Spleen (tissue), 11 donors: ENCODE measurements around the gene ZNF425. TPM values are rescaled to one million over a fixed set of nuclear protein-coding genes. Genes with fewer than 3 reads are reported as not detected.

Experiments used
- DNase-seq: peaks from one replicate; pipeline ENCODE4 v3.0.0-alpha.2; 2020
- H3K27ac ChIP-seq, 8 donors: fragments of 200-600 bp; sonication (generic) in 7 of 8; 1 replicate in 4 of 8; 2 replicates in 4 of 8; pipeline versions ENCODE4 v1.5.0 to v1.8.0; 2016 to 2021; ENCODE audit warnings: inconsistent platforms in 4 of 8, mild to moderate bottlenecking in 4 of 8, moderate library complexity in 1 of 8
- H3K27me3 ChIP-seq, 7 donors: fragments of 200-600 bp; sonication (generic) in 6 of 7; replicated peaks in 1 of 7; 1 replicate in 4 of 7; 2 replicates in 3 of 7; pipeline versions ENCODE4 v1.5.0 to v1.8.0; 2016 to 2021; ENCODE audit warnings: inconsistent platforms in 3 of 7, mild to moderate bottlenecking in 1 of 7
- H3K36me3 ChIP-seq, 6 donors: fragments of 200-600 bp; sonication (generic) in 5 of 6; 1 replicate in 4 of 6; 2 replicates in 2 of 6; pipeline versions ENCODE4 v1.5.0 to v1.8.0; 2016 to 2021; ENCODE audit warnings: inconsistent platforms in 2 of 6
- H3K4me1 ChIP-seq, 6 donors: fragments of 200-600 bp; sonication (generic) in 5 of 6; 1 replicate in 3 of 6; 2 replicates in 3 of 6; pipeline versions ENCODE4 v1.5.0 to v1.8.0; 2016 to 2021; ENCODE audit warnings: inconsistent platforms in 3 of 6
- H3K4me3 ChIP-seq, 8 donors: fragments of 200-600 bp; sonication (generic) in 7 of 8; 1 replicate in 4 of 8; 2 replicates in 4 of 8; pipeline versions ENCODE4 v1.5.0 to v1.8.0; 2016 to 2021; ENCODE audit warnings: inconsistent platforms in 4 of 8, mild to moderate bottlenecking in 4 of 8, moderate library complexity in 2 of 8
- H3K9me3 ChIP-seq, 8 donors: fragments of 200-600 bp; sonication (generic) in 7 of 8; 1 replicate in 4 of 8; 2 replicates in 4 of 8; pipeline versions ENCODE4 v1.5.0 to v1.8.0; 2016 to 2021; ENCODE audit warnings: inconsistent platforms in 4 of 8
- POLR2A ChIP-seq, 3 donors: fragments of 450-650 bp; IDR thresholded peaks; one replicate each; pipeline ENCODE4 v1.5.1; 2017; ENCODE audit warnings: antibody characterized with exemption in 3 of 3, mild to moderate bottlenecking in 1 of 3
- POLR2AphosphoS5 ChIP-seq, 3 donors: sonication (generic); formaldehyde crosslinking; IDR thresholded peaks; one replicate each; pipeline ENCODE4 v1.5.1; 2017; ENCODE audit warnings: antibody characterized with exemption in 3 of 3
- whole genome bisulfite sequencing, 5 donors: extraction: QIAGEN DNeasy Blood & Tissue Kit in 3 of 5; methylation state at CpG; one replicate each; pipeline versions ENCODE4 v1.1.5 to v1.1.7; 2013 to 2018; 5-methylcytosine and 5-hydroxymethylcytosine counted together
- intact Hi-C: fragments of 100-400 bp; cut with DNase I; formaldehyde crosslinking; loops from one replicate; pipeline ENCODE4 v1.15.0; 2023; ENCODE audit warnings: low total_unique reads
- polyA plus RNA-seq, 3 donors: library from polyadenylated mRNA; stranded (reverse); fragments of 200-250 nt; gene quantifications; one replicate each; pipeline ENCODE4 v1.2.1, GENCODE V29; 2013
- total RNA-seq, 7 donors: library from RNA; depleted of rRNA in 3 of 7; stranded (reverse); fragments of >200 nt in 3 of 7; fragmentation: NEBNext Ultra II Directional in 4 of 7; extraction: Animal tissue kit (Norgen Biotek cat#: 25700) in 4 of 7; gene quantifications; one replicate each; pipeline versions ENCODE4 v1.1.0 to v1.2.1, GENCODE V29; 2016 to 2021
- TF ChIP-seq, protein P1 (sequence below), 11 experiments: fragments of 200-600 bp in 7 of 11; fragments of 450-650 bp in 4 of 11; sonication (generic) in 4 of 11; IDR thresholded peaks in 8 of 11; conservative IDR thresholded peaks in 3 of 11; 1 replicate in 7 of 11; 2 replicates in 4 of 11; pipeline versions ENCODE4 v1.4.0 to v1.8.0; 2016 to 2021; ENCODE audit warnings: antibody characterized with exemption in 11 of 11, inconsistent platforms in 4 of 11, mild to moderate bottlenecking in 1 of 11
- donor health status: healthy with polysubstance abuse.
- donor health status: DM: no; HTN: no; CAD: no; lungs with moderate emphysema.
- donor health status: DM: no; HTN: no; CAD: no.
- donor health status: Bipolar disorder and iron deficiency.
- donor health status: healthy.
- donor health status: DM: no; HTN: no; CAD: no.
- donor health status: DM: yes; HTN: yes; CAD: no.

Gene ZNF425
- total and polyA plus RNA-seq, 10 donors, result 0.47 to 1.4 (median 1.1) TPM

GRCh38 chr7:149156898-149157297, 30.8 kb upstream of the ZNF425 start:
- Histone ChIP-seq H3K36me3 (peaks cover 0 to 85% (median 38%) of the 10 kb centered on the region in 6 donors), H3K9me3 (no peaks in the 10 kb centered on the region), H3K27ac (no peak overlapping the region), H3K27me3 (no peaks in the 10 kb centered on the region), H3K4me3 (no peak overlapping the region), H3K4me1 (peaks cover 0 to 18% (median 6%) of the 10 kb centered on the region in 6 donors)
- TF ChIP-seq POLR2AphosphoS5 (IDR thresholded peaks at IDR 0.05) (no peak), POLR2A (IDR thresholded peaks at IDR 0.05) (no peak)
- TF ChIP-seq, protein P1, sequence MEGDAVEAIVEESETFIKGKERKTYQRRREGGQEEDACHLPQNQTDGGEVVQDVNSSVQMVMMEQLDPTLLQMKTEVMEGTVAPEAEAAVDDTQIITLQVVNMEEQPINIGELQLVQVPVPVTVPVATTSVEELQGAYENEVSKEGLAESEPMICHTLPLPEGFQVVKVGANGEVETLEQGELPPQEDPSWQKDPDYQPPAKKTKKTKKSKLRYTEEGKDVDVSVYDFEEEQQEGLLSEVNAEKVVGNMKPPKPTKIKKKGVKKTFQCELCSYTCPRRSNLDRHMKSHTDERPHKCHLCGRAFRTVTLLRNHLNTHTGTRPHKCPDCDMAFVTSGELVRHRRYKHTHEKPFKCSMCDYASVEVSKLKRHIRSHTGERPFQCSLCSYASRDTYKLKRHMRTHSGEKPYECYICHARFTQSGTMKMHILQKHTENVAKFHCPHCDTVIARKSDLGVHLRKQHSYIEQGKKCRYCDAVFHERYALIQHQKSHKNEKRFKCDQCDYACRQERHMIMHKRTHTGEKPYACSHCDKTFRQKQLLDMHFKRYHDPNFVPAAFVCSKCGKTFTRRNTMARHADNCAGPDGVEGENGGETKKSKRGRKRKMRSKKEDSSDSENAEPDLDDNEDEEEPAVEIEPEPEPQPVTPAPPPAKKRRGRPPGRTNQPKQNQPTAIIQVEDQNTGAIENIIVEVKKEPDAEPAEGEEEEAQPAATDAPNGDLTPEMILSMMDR (IDR thresholded peaks at IDR 0.05 in 8 of 11, conservative IDR thresholded peaks at IDR 0.05 in 3 of 11), result no peak
- no peak for DNase-seq
- intact Hi-C loops, result no loop called here
- WGBS, 5 donors, result 82 to 94% (median 85%) methylated on average over 6 of the region's 6 CpGs

GRCh38 chr7:149154056-149154455, 27.9 kb upstream of the ZNF425 start:
- DNase-seq, result no peak
- H3K4me3 ChIP-seq, result no peak overlapping the region
- TF ChIP-seq POLR2AphosphoS5 (IDR thresholded peaks at IDR 0.05) (no peak), POLR2A (IDR thresholded peaks at IDR 0.05) (no peak)
- TF ChIP-seq, protein P1 (IDR thresholded peaks at IDR 0.05 in 8 of 11, conservative IDR thresholded peaks at IDR 0.05 in 3 of 11), result no peak
- peaks cover 0 to 37% (median 14%) of the 10 kb centered on the region in 6 donors for H3K4me1 ChIP-seq
- no peaks in the 10 kb centered on the region for H3K27me3 ChIP-seq
- H3K36me3 ChIP-seq, result peaks cover 0 to 59% (median 32%) of the 10 kb centered on the region in 6 donors
- no peaks in the 10 kb centered on the region for H3K9me3 ChIP-seq
- intact Hi-C loops, result no loop called here
- 89 to 97% (median 94%) methylated on average over 11 of the region's 11 CpGs for WGBS, 5 donors
- no peak overlapping the region for H3K27ac ChIP-seq

GRCh38 chr7:149153346-149153745, 27.2 kb upstream of the ZNF425 start:
- Histone ChIP-seq H3K36me3 (peaks cover 0 to 52% (median 26%) of the 10 kb centered on the region in 6 donors), H3K4me1 (peaks cover 6 to 44% (median 21%) of the 10 kb centered on the region in 6 donors), H3K4me3 (no peak overlapping the region), H3K27ac (no peak overlapping the region), H3K9me3 (no peaks in the 10 kb centered on the region), H3K27me3 (no peaks in the 10 kb centered on the region)
- WGBS, 5 donors, result 89 to 100% (median 97%) methylated on average over 2 of the region's 2 CpGs
- intact Hi-C loops, result no loop called here
- TF ChIP-seq POLR2A (IDR thresholded peaks at IDR 0.05), result no peak
- TF ChIP-seq, protein P1 (IDR thresholded peaks at IDR 0.05 in 8 of 11, conservative IDR thresholded peaks at IDR 0.05 in 3 of 11), result no peak
- TF ChIP-seq POLR2AphosphoS5 (IDR thresholded peaks at IDR 0.05), result no peak
- DNase-seq, result no peak

DNA sequence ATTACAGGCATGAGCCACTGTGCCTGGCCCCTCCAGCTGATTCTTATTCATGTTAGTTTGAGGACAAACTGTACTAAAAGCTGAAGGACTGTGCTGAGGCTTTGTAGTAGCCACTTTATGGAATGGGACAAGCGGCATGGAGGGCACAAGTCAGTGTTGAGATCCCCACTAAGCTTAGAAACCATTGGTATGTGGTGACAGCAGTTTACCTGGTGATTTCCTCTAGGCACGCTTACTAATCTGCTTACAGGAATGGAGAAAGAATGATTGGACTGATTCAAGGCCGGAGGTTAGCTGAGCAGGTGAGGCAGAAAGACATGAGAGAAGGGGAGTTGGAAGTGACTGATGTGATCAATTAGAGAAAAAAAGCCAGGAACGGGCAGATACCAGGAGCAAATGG, 24.9 kb upstream of the ZNF425 start:
- H3K4me1 ChIP-seq, result peaks cover 15 to 61% (median 34%) of the 10 kb centered on the region in 6 donors
- no peak overlapping the region for H3K27ac ChIP-seq
- no peaks in the 10 kb centered on the region for H3K27me3 ChIP-seq
- H3K9me3 ChIP-seq, result no peaks in the 10 kb centered on the region
- no peak overlapping the region for H3K4me3 ChIP-seq
- no peak for DNase-seq
- peaks cover 0 to 28% (median 17%) of the 10 kb centered on the region in 6 donors for H3K36me3 ChIP-seq
- WGBS, 5 donors, result 66 to 78% (median 71%) methylated on average over 4 of the region's 4 CpGs
- TF ChIP-seq, protein P1 (IDR thresholded peaks at IDR 0.05 in 8 of 11, conservative IDR thresholded peaks at IDR 0.05 in 3 of 11), result no peak
- no peak for TF ChIP-seq POLR2A (IDR thresholded peaks at IDR 0.05)
- no peak for TF ChIP-seq POLR2AphosphoS5 (IDR thresholded peaks at IDR 0.05)
- intact Hi-C loops, result no loop called here
